Uterus (tissue), 4 donors: ENCODE data around the gene CD46. TPM values are rescaled to one million over a fixed set of nuclear protein-coding genes. Genes with fewer than 3 reads are reported as not detected.
A peak's percentile ranks its signal among the peaks of the same experiment; 100 is the strongest.

Experiments
- DNase-seq, 2 donors: peaks; one replicate each; pipeline ENCODE4 v3.0.0-alpha.2; 2019 to 2020
- H3K27ac ChIP-seq, 2 donors: fragments of 200-600 bp; sonication (generic); 1 replicate in 1 of 2; 2 replicates in 1 of 2; pipeline ENCODE4 v1.5.1; 2016 to 2018
- H3K27me3 ChIP-seq, 2 donors: fragments of 200-600 bp; sonication (generic); one replicate each; pipeline ENCODE4 v1.5.1; 2018 to 2019; ENCODE audit warnings: control low read depth in 1 of 2
- H3K36me3 ChIP-seq, 2 donors: fragments of 200-600 bp; sonication (generic); one replicate each; pipeline ENCODE4 v1.5.1; 2019; ENCODE audit warnings: control low read depth in 1 of 2
- H3K4me1 ChIP-seq, 2 donors: fragments of 200-600 bp; sonication (generic); one replicate each; pipeline ENCODE4 v1.5.1; 2018 to 2019; ENCODE audit warnings: control low read depth in 1 of 2
- H3K4me3 ChIP-seq, 2 donors: fragments of 200-600 bp; sonication (generic); 1 replicate in 1 of 2; 2 replicates in 1 of 2; pipeline ENCODE4 v1.5.1; 2018 to 2019; ENCODE audit warnings: mild to moderate bottlenecking in 1 of 2
- H3K9me3 ChIP-seq, 2 donors: fragments of 200-600 bp; sonication (generic); one replicate each; pipeline ENCODE4 v1.5.1; 2019; ENCODE audit warnings: control low read depth in 1 of 2
- CTCF ChIP-seq, 4 experiments: fragments of 200-600 bp in 2 of 4; fragments of 450-650 bp in 2 of 4; sonication (generic) in 2 of 4; IDR thresholded peaks; one replicate each; pipeline ENCODE4 v1.5.1; 2016 to 2019; ENCODE audit warnings: antibody characterized with exemption in 4 of 4, mild to moderate bottlenecking in 2 of 4, moderate library complexity in 1 of 4
- POLR2A ChIP-seq, 2 donors: fragments of 450-650 bp; IDR thresholded peaks; one replicate each; pipeline ENCODE4 v1.6.1; 2016; ENCODE audit warnings: antibody characterized with exemption in 2 of 2, mild to moderate bottlenecking in 1 of 2, moderate library complexity in 1 of 2
- intact Hi-C: fragments of 100-400 bp; cut with DNase I; formaldehyde crosslinking; loops from one replicate; pipeline ENCODE4 v1.15.1; 2023; ENCODE audit warnings: low total_unique reads
- total RNA-seq, 4 donors: library from RNA; depleted of rRNA in 3 of 4; stranded (reverse); fragments of >200 nt in 3 of 4; gene quantifications; one replicate each; pipeline versions ENCODE4 v1.1.0 to v1.2.4, GENCODE V29; 2014 to 2023
- donor health status: DM: yes; HTN: yes; CAD: no.

CD46 gene
- total RNA-seq, 4 donors from 2014 or later = 118 to 195 (median 174) TPM

GRCh38 chr1:207823531-207823879, 71.7 kb downstream of the CD46 start:
- Histone ChIP-seq H3K4me1 (peaks cover 10 to 27% of the 10 kb centered on the region in 2 donors), H3K27me3 (no peaks in the 10 kb centered on the region), H3K4me3 (peak overlapping the region; percentile 78 to 90), H3K36me3 (no peaks in the 10 kb centered on the region), H3K9me3 (no peaks in the 10 kb centered on the region), H3K27ac (peak overlapping the region; percentile 95 to 97)
- TF ChIP-seq POLR2A (IDR thresholded peaks at IDR 0.05) (no peak), CTCF (IDR thresholded peaks at IDR 0.05) (no peak)
- intact Hi-C loops = no loop called here
- DNase-seq = no peak

GRCh38 chr1:207823880-207824566, 72.2 kb downstream of the CD46 start:
- Histone ChIP-seq H3K4me1 (peaks cover 14 to 27% of the 10 kb centered on the region in 2 donors), H3K27me3 (no peaks in the 10 kb centered on the region), H3K9me3 (no peaks in the 10 kb centered on the region), H3K36me3 (no peaks in the 10 kb centered on the region), H3K27ac (peak overlapping the region; percentile 95 to 97), H3K4me3 (peak overlapping the region; percentile 78 to 90)
- TF ChIP-seq CTCF (IDR thresholded peaks at IDR 0.05) = peak; percentile 46 to 95 (median 72)
- peak; percentile 83 to 89 for TF ChIP-seq POLR2A (IDR thresholded peaks at IDR 0.05)
- intact Hi-C loops = no loop called here
- DNase-seq = peak; percentile 81 to 89

GRCh38 chr1:207824691-207825408, 73.0 kb downstream of the CD46 start:
- peak; percentile 49 to 68 for DNase-seq

GRCh38 chr1:207825409-207825695, 73.5 kb downstream of the CD46 start:
- no peaks in the 10 kb centered on the region for H3K9me3 ChIP-seq
- TF ChIP-seq CTCF (IDR thresholded peaks at IDR 0.05) (no peak), POLR2A (IDR thresholded peaks at IDR 0.05) (no peak)
- H3K4me3 ChIP-seq = peak overlapping the region in 1 of 2 donors; percentile 25
- no peaks in the 10 kb centered on the region for H3K27me3 ChIP-seq
- H3K4me1 ChIP-seq = peaks cover 16 to 22% of the 10 kb centered on the region in 2 donors
- no peaks in the 10 kb centered on the region for H3K36me3 ChIP-seq
- intact Hi-C loops = loop anchor here (5.0 kb wide), 1 partner anchor 42 kb away; no protein-coding TSS in a partner anchor
- DNase-seq = no peak
- peak overlapping the region; percentile 95 to 97 for H3K27ac ChIP-seq

More at GRCh38 chr1:207824691-207825408, 73.0 kb downstream of the CD46 start:
- no peaks in the 10 kb centered on the region for H3K36me3 ChIP-seq
- intact Hi-C loops = loop anchor here (5.0 kb wide), 1 partner anchor 42 kb away; no protein-coding TSS in a partner anchor
- peak overlapping the region; percentile 95 to 97 for H3K27ac ChIP-seq
- H3K4me1 ChIP-seq = peaks cover 16 to 23% of the 10 kb centered on the region in 2 donors
- TF ChIP-seq POLR2A (IDR thresholded peaks at IDR 0.05) = no peak
- no peak for TF ChIP-seq CTCF (IDR thresholded peaks at IDR 0.05)
- H3K9me3 ChIP-seq = no peaks in the 10 kb centered on the region
- peak overlapping the region in 1 of 2 donors; percentile 78 for H3K4me3 ChIP-seq
- no peaks in the 10 kb centered on the region for H3K27me3 ChIP-seq
